Erythroblast (primary cell): Measurements from ENCODE around the gene FUBP3.

Experiments
- GATA1 ChIP-seq: IDR thresholded peaks from 2 replicates; pipeline ENCODE4 v1.6.1; 2011; ENCODE audit warnings: low read depth, mild to moderate bottlenecking, control low read depth, low read length, moderate library complexity
- POLR2A ChIP-seq: IDR thresholded peaks from 2 replicates; pipeline ENCODE4 v1.6.1; 2011; ENCODE audit warnings: mild to moderate bottlenecking, low read length

GRCh38 chr9:130555968-130556367, 23.4 kb upstream of the FUBP3 start:
- TF ChIP-seq POLR2A = no peak
- no peak for TF ChIP-seq GATA1
